Vagina (tissue), 2 donors: ENCODE measurements around the gene ACSF2. TPM values are rescaled to one million over a fixed set of nuclear protein-coding genes. Genes with fewer than 3 reads are reported as not detected.

Source experiments
- DNase-seq, 2 donors: peaks; one replicate each; pipeline ENCODE4 v3.0.0-alpha.2; 2017; ENCODE audit errors: extremely low spot score in 2 of 2
- H3K27ac ChIP-seq: fragments of 200-600 bp; sonication (generic); one replicate; pipeline ENCODE4 v1.5.1; 2019
- H3K27me3 ChIP-seq: fragments of 200-600 bp; sonication (generic); one replicate; pipeline ENCODE4 v1.5.1; 2019
- H3K36me3 ChIP-seq, 2 donors: fragments of 200-600 bp; sonication (generic); one replicate each; pipeline ENCODE4 v1.5.1; 2017 to 2019
- H3K4me1 ChIP-seq: fragments of 200-600 bp; sonication (generic); one replicate; pipeline ENCODE4 v1.5.1; 2019
- H3K4me3 ChIP-seq, 2 donors: fragments of 200-600 bp; sonication (generic); 1 replicate in 1 of 2; 2 replicates in 1 of 2; pipeline ENCODE4 v1.5.1; 2016 to 2019
- H3K9me3 ChIP-seq: fragments of 200-600 bp; sonication (generic); one replicate; pipeline ENCODE4 v1.5.1; 2019
- POLR2A ChIP-seq, 2 donors: fragments of 450-650 bp; IDR thresholded peaks; one replicate each; pipeline ENCODE4 v1.6.1; 2017; ENCODE audit warnings: antibody characterized with exemption in 2 of 2, mild to moderate bottlenecking in 2 of 2, moderate library complexity in 2 of 2
- POLR2AphosphoS5 ChIP-seq, 2 donors: sonication (generic); formaldehyde crosslinking; IDR thresholded peaks; one replicate each; pipeline ENCODE4 v1.9.0; 2017; ENCODE audit warnings: antibody characterized with exemption in 2 of 2, mild to moderate bottlenecking in 2 of 2, low read depth in 1 of 2; ENCODE audit not compliant: insufficient read depth in 1 of 2
- intact Hi-C: fragments of 100-400 bp; cut with DNase I; formaldehyde crosslinking; loops from one replicate; pipeline ENCODE4 v1.15.1; 2023
- total RNA-seq: library from RNA; depleted of rRNA; stranded (reverse); fragments of >200 nt; gene quantifications from one replicate; pipeline ENCODE4 v1.2.3, GENCODE V29; 2016
- TF ChIP-seq, protein P1 (sequence below), 3 experiments: fragments of 450-650 bp in 2 of 3; fragments of 200-600 bp in 1 of 3; sonication (generic) in 1 of 3; IDR thresholded peaks; one replicate each; pipeline ENCODE4 v1.5.1; 2017 to 2019; ENCODE audit warnings: antibody characterized with exemption in 3 of 3, mild to moderate bottlenecking in 2 of 3, moderate library complexity in 2 of 3

Gene ACSF2
- total RNA-seq, 1 donor from 2014 or later: 56.0 TPM

- H3K9me3 ChIP-seq: no peaks in the 10 kb centered on the region
- H3K27ac ChIP-seq: no peak overlapping the region
- no peak for TF ChIP-seq POLR2AphosphoS5 (IDR thresholded peaks at IDR 0.05; ENCODE audit: insufficient read depth in 1 of 2, low read depth in 1 of 2)
- TF ChIP-seq, protein P1, sequence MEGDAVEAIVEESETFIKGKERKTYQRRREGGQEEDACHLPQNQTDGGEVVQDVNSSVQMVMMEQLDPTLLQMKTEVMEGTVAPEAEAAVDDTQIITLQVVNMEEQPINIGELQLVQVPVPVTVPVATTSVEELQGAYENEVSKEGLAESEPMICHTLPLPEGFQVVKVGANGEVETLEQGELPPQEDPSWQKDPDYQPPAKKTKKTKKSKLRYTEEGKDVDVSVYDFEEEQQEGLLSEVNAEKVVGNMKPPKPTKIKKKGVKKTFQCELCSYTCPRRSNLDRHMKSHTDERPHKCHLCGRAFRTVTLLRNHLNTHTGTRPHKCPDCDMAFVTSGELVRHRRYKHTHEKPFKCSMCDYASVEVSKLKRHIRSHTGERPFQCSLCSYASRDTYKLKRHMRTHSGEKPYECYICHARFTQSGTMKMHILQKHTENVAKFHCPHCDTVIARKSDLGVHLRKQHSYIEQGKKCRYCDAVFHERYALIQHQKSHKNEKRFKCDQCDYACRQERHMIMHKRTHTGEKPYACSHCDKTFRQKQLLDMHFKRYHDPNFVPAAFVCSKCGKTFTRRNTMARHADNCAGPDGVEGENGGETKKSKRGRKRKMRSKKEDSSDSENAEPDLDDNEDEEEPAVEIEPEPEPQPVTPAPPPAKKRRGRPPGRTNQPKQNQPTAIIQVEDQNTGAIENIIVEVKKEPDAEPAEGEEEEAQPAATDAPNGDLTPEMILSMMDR (IDR thresholded peaks at IDR 0.05): no peak
- no peak for TF ChIP-seq POLR2A (IDR thresholded peaks at IDR 0.05)
- intact Hi-C loops: no loop called here
- no peaks in the 10 kb centered on the region for H3K36me3 ChIP-seq
- no peak for DNase-seq
- H3K4me3 ChIP-seq: no peak overlapping the region
- no peaks in the 10 kb centered on the region for H3K4me1 ChIP-seq
- no peaks in the 10 kb centered on the region for H3K27me3 ChIP-seq
Observed at GRCh38 chr17:50495217-50495823, 69.3 kb downstream of the ACSF2 start.

- no peak for DNase-seq
- Histone ChIP-seq H3K9me3 (no peaks in the 10 kb centered on the region), H3K27me3 (no peaks in the 10 kb centered on the region), H3K36me3 (no peaks in the 10 kb centered on the region), H3K27ac (no peak overlapping the region), H3K4me3 (no peak overlapping the region), H3K4me1 (no peaks in the 10 kb centered on the region)
- TF ChIP-seq, protein P1 (IDR thresholded peaks at IDR 0.05): no peak
- intact Hi-C loops: no loop called here
Observed at GRCh38 chr17:50495918-50496317, 69.9 kb downstream of the ACSF2 start.

- H3K4me3 ChIP-seq: no peak overlapping the region
- no peaks in the 10 kb centered on the region for H3K36me3 ChIP-seq
- H3K4me1 ChIP-seq: no peaks in the 10 kb centered on the region
- no peaks in the 10 kb centered on the region for H3K9me3 ChIP-seq
- TF ChIP-seq POLR2AphosphoS5 (IDR thresholded peaks at IDR 0.05; ENCODE audit: insufficient read depth in 1 of 2, low read depth in 1 of 2) (peak in 1 of 2 donors; percentile 37), POLR2A (IDR thresholded peaks at IDR 0.05) (no peak)
- TF ChIP-seq, protein P1 (IDR thresholded peaks at IDR 0.05): no peak
- no peak for DNase-seq
- intact Hi-C loops: no loop called here
- H3K27me3 ChIP-seq: no peaks in the 10 kb centered on the region
- H3K27ac ChIP-seq: no peak overlapping the region
Observed at GRCh38 chr17:50498021-50498874, 72.2 kb downstream of the ACSF2 start.

DNA sequence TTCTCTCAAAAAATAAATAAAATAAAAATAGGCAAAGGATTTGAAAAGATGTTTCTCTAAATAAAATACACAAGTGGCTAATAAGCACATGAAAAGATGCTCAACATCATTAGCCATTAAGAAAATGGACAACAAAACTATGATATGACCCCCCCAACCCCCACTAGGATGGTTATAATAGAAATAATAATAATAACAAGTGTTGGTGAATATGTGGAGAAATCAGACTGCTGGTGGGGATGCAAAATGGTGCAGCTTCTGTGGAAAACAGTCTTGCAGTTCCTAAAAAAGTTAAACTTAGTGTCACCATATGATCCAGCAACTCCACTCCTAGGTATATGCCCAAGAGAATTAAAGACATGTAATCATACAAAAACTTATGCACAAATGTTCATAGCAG lies 73.3 kb downstream of the ACSF2 start:
- intact Hi-C loops: no loop called here
- Histone ChIP-seq H3K4me3 (no peak overlapping the region), H3K4me1 (no peaks in the 10 kb centered on the region), H3K27ac (no peak overlapping the region), H3K27me3 (no peaks in the 10 kb centered on the region), H3K36me3 (no peaks in the 10 kb centered on the region), H3K9me3 (no peaks in the 10 kb centered on the region)
- no peak for TF ChIP-seq POLR2AphosphoS5 (IDR thresholded peaks at IDR 0.05; ENCODE audit: insufficient read depth in 1 of 2, low read depth in 1 of 2)
- no peak for TF ChIP-seq POLR2A (IDR thresholded peaks at IDR 0.05)
- TF ChIP-seq, protein P1 (IDR thresholded peaks at IDR 0.05): no peak
- no peak for DNase-seq

GRCh38 chr17:50499721-50500120 lies 73.7 kb downstream of the ACSF2 start:
- Histone ChIP-seq H3K36me3 (no peaks in the 10 kb centered on the region), H3K4me1 (no peaks in the 10 kb centered on the region), H3K27ac (no peak overlapping the region), H3K27me3 (no peaks in the 10 kb centered on the region), H3K4me3 (no peak overlapping the region), H3K9me3 (no peaks in the 10 kb centered on the region)
- DNase-seq: no peak
- TF ChIP-seq POLR2A (IDR thresholded peaks at IDR 0.05) (no peak), POLR2AphosphoS5 (IDR thresholded peaks at IDR 0.05; ENCODE audit: insufficient read depth in 1 of 2, low read depth in 1 of 2) (no peak)
- TF ChIP-seq, protein P1 (IDR thresholded peaks at IDR 0.05): no peak
- intact Hi-C loops: no loop called here
